OCI-LY3 (cell line): ENCODE measurements around the gene HTR2A.
A peak's percentile ranks its signal among the peaks of the same experiment; 100 is the strongest.

Source experiments
- H2AFZ ChIP-seq: fragments of 200-600, 300-600 bp; shearing (Covaris generic); 2 replicates; pipeline ENCODE4 v1.6.0; 2014; ENCODE audit warnings: antibody characterized with exemption, low read depth, low read length
- H3K27ac ChIP-seq: fragments of 200-600, 300-600 bp; sonication (generic); 2 replicates; pipeline ENCODE4 v1.5.1; 2014; ENCODE audit warnings: mild to moderate bottlenecking, low read length, moderate library complexity, mixed read lengths
- H3K27me3 ChIP-seq: fragments of 200-600, 300-600 bp; sonication (generic); 2 replicates; pipeline ENCODE4 v1.6.1; 2014; ENCODE audit warnings: low read depth, low read length, mixed read lengths
- H3K36me3 ChIP-seq: fragments of 200-600, 300-600 bp; sonication (generic); replicated peaks from 2 replicates; pipeline ENCODE3; 2014; ENCODE audit warnings: low read depth, low read length, mixed read lengths
- H3K4me1 ChIP-seq: fragments of 300-600, 200-600 bp; sonication (generic); 2 replicates; pipeline ENCODE4 v1.6.1; 2014; ENCODE audit warnings: low read length, mixed read lengths
- H3K4me2 ChIP-seq: fragments of 200-600, 300-600 bp; sonication (generic); 2 replicates; pipeline ENCODE4 v1.6.1; 2014; ENCODE audit warnings: low read length, mixed read lengths
- H3K4me3 ChIP-seq: fragments of 300-600, 200-600 bp; sonication (generic); 2 replicates; pipeline ENCODE4 v1.5.1; 2014; ENCODE audit warnings: antibody characterized with exemption, mild to moderate bottlenecking, low read length, moderate library complexity
- H3K79me2 ChIP-seq: fragments of 300-600, 200-600 bp; shearing (Covaris generic); 2 replicates; pipeline ENCODE4 v1.6.1; 2014; ENCODE audit warnings: mild to moderate bottlenecking, low read length, mixed read lengths
- H3K9ac ChIP-seq: fragments of 300-600, 200-600 bp; shearing (Covaris generic); 2 replicates; pipeline ENCODE4 v1.6.0; 2014; ENCODE audit warnings: mild to moderate bottlenecking, low read length, moderate library complexity
- H3K9me3 ChIP-seq: fragments of 200-600, 300-600 bp; shearing (Covaris generic); 2 replicates; pipeline ENCODE4 v1.6.1; 2014; ENCODE audit warnings: low read length, mixed read lengths; ENCODE audit not compliant: insufficient read depth
- H4K20me1 ChIP-seq: fragments of 200-600, 300-600 bp; sonication (generic); 2 replicates; pipeline ENCODE4 v1.6.1; 2016; ENCODE audit warnings: low read length, mixed read lengths; ENCODE audit not compliant: insufficient read depth
- EZH2phosphoT487 ChIP-seq: fragments of 200-600 bp; shearing (Covaris generic); IDR thresholded peaks from 2 replicates; pipeline ENCODE4 v1.6.1; 2018; ENCODE audit warnings: antibody characterized with exemption, mixed run types, low read depth
- TF ChIP-seq, protein P1 (sequence below): fragments of 200-600, 300-600 bp; sonication (generic); IDR thresholded peaks from 2 replicates; pipeline ENCODE4 v1.5.1; 2014; ENCODE audit warnings: antibody characterized with exemption, low read length, low read depth

HTR2A gene

DNA sequence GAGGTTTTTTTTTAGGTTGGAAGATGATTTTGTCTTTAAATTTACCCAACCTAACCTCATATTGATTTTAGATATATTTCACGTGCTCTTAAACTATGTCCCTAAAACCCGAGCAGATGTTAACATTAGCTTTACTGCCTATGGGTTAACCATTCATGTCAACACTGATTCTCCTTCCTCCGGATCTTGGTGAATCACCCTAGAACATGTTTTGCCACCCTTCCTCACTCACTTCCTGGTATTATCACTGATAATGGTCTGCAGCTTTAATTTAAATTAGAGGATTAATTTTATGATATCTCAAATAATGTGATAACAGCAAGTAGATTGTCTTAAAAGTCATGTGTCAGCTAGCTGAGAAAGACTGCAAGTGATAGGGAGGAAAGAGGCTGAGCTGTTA is 31.9 kb downstream of the HTR2A start:
- Histone ChIP-seq H3K4me2 (no peak overlapping the region), H3K27ac (no peak overlapping the region), H3K36me3 (no peaks in the 10 kb centered on the region), H3K9me3 (no peaks in the 10 kb centered on the region), H3K4me3 (no peak overlapping the region), H2AFZ (no peak overlapping the region), H3K4me1 (peaks cover 30% of the 10 kb centered on the region), H3K27me3 (peaks cover 20% of the 10 kb centered on the region), H3K79me2 (no peaks in the 10 kb centered on the region), H4K20me1 (no peaks in the 10 kb centered on the region), H3K9ac (no peak overlapping the region)
- TF ChIP-seq, protein P1, sequence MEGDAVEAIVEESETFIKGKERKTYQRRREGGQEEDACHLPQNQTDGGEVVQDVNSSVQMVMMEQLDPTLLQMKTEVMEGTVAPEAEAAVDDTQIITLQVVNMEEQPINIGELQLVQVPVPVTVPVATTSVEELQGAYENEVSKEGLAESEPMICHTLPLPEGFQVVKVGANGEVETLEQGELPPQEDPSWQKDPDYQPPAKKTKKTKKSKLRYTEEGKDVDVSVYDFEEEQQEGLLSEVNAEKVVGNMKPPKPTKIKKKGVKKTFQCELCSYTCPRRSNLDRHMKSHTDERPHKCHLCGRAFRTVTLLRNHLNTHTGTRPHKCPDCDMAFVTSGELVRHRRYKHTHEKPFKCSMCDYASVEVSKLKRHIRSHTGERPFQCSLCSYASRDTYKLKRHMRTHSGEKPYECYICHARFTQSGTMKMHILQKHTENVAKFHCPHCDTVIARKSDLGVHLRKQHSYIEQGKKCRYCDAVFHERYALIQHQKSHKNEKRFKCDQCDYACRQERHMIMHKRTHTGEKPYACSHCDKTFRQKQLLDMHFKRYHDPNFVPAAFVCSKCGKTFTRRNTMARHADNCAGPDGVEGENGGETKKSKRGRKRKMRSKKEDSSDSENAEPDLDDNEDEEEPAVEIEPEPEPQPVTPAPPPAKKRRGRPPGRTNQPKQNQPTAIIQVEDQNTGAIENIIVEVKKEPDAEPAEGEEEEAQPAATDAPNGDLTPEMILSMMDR = no peak
- no peak for TF ChIP-seq EZH2phosphoT487

DNA sequence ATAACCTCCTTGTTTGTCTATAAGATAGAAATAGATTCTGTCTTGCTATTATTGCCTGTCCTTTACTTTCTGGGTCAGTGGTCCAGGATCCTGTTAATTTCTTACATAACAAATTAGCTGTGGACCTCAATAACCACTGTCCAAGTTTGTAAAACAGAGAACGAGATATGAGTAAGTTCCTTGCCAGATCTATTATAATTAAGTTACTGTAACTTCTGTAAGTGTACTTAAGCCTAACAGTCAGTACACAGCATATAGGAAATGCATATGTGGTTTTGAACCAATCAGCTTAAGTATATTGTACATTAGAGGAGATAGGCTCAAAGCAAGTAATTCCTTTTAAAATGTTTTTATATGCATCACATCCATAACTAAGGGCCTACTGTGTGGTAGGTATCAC is 34.9 kb downstream of the HTR2A start:
- Histone ChIP-seq H3K4me2 (peak overlapping the region; percentile 21), H3K4me1 (peaks cover 30% of the 10 kb centered on the region), H3K79me2 (no peaks in the 10 kb centered on the region), H3K27ac (no peak overlapping the region), H2AFZ (no peak overlapping the region), H3K36me3 (no peaks in the 10 kb centered on the region), H3K9me3 (no peaks in the 10 kb centered on the region), H3K27me3 (no peaks in the 10 kb centered on the region), H4K20me1 (no peaks in the 10 kb centered on the region), H3K4me3 (no peak overlapping the region), H3K9ac (no peak overlapping the region)
- no peak for TF ChIP-seq EZH2phosphoT487
- TF ChIP-seq, protein P1 = no peak

DNA sequence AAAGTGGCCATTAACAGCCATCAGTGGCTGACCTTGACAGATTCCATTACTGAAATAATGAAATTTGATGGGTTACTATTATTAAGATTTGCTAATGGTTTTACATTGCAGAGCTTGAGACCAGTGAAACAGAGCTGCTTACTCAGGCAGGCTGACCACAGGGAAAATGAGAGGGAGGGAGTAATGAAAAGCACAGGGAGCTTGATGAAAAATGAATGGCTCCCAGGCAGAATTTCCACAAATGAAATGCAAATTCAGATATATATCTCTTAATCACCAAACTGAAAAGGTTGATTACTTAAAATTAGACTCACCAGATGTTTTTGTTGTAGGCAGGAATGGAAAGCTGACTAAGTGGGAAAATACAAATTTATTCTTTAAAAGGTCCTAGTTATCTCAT is 36.1 kb downstream of the HTR2A start:
- H3K27ac ChIP-seq = no peak overlapping the region
- H4K20me1 ChIP-seq = no peaks in the 10 kb centered on the region
- TF ChIP-seq EZH2phosphoT487 = no peak
- TF ChIP-seq, protein P1 = no peak
- no peak overlapping the region for H2AFZ ChIP-seq
- no peak overlapping the region for H3K4me3 ChIP-seq
- no peak overlapping the region for H3K4me2 ChIP-seq
- no peaks in the 10 kb centered on the region for H3K27me3 ChIP-seq
- H3K9me3 ChIP-seq = no peaks in the 10 kb centered on the region
- no peaks in the 10 kb centered on the region for H3K36me3 ChIP-seq
- no peaks in the 10 kb centered on the region for H3K79me2 ChIP-seq
- H3K9ac ChIP-seq = no peak overlapping the region
- H3K4me1 ChIP-seq = peaks cover 18% of the 10 kb centered on the region

DNA sequence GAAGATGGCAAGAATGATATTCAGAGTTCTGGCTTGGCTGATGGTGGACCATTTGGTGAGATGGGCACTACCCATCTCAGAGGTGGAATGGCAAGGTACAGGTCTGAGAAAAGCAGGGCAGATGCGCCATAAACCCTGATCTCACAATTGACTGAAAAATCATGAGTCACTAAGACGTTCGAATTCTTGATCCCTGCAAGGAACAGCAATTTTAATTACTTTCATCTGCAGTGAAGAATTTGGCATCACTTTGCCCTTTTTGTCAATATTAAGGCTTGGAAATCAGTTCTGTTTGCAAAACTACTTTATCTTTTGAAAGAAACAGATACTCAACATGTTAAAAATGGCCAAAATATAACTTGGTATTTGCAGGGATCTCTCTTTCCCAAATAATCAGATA is 38.1 kb downstream of the HTR2A start:
- Histone ChIP-seq H3K9me3 (no peaks in the 10 kb centered on the region), H3K4me3 (no peak overlapping the region), H2AFZ (no peak overlapping the region), H4K20me1 (no peaks in the 10 kb centered on the region), H3K27ac (no peak overlapping the region), H3K79me2 (no peaks in the 10 kb centered on the region), H3K27me3 (peaks cover 3% of the 10 kb centered on the region; the same call in 1 of the 2 replicates), H3K9ac (no peak overlapping the region), H3K4me1 (peaks cover 23% of the 10 kb centered on the region), H3K4me2 (no peak overlapping the region), H3K36me3 (no peaks in the 10 kb centered on the region)
- TF ChIP-seq EZH2phosphoT487 = no peak
- TF ChIP-seq, protein P1 = no peak
